Astrocyte of the spinal cord (primary cell): ENCODE results near the gene PDE10A.
A peak's percentile ranks its signal among the peaks of the same experiment; 100 is the strongest.

Source experiments
- DNase-seq: peaks from one replicate; pipeline ENCODE4 v3.0.0; 2011; ENCODE audit warnings: low read depth, low spot score
- H3K4me3 ChIP-seq: 2 replicates; pipeline ENCODE4 v1.5.1; 2011; ENCODE audit warnings: low read depth, mild to moderate bottlenecking, low read length, moderate library complexity
- CTCF ChIP-seq: IDR thresholded peaks from 2 replicates; pipeline ENCODE4 v1.5.1; 2012; ENCODE audit warnings: low read depth, mild to moderate bottlenecking, low read length, inconsistent platforms
- in situ Hi-C: cut with HindIII; loops from 2 replicates; pipeline ENCODE4 v1.10.0; 2017; ENCODE audit warnings: low sequenced_read_pairs

Gene PDE10A

GRCh38 chr6:165663377-165663735, 315 bp upstream of the PDE10A start:
- in situ Hi-C loops, result no loop called here
- DNase-seq, result peak; percentile 47
- H3K4me3 ChIP-seq, result peak overlapping the region; percentile 32
- no peak for TF ChIP-seq CTCF

GRCh38 chr6:165662041-165662748, 846 bp downstream of the PDE10A start:
- H3K4me3 ChIP-seq, result peak overlapping the region; percentile 49
- in situ Hi-C loops, result no loop called here
- DNase-seq, result peak; percentile 28
- no peak for TF ChIP-seq CTCF

GRCh38 chr6:165661664-165662025, 1.4 kb downstream of the PDE10A start:
- TF ChIP-seq CTCF, result no peak
- no peak for DNase-seq
- in situ Hi-C loops, result no loop called here
- H3K4me3 ChIP-seq, result peak overlapping the region; percentile 49

DNA sequence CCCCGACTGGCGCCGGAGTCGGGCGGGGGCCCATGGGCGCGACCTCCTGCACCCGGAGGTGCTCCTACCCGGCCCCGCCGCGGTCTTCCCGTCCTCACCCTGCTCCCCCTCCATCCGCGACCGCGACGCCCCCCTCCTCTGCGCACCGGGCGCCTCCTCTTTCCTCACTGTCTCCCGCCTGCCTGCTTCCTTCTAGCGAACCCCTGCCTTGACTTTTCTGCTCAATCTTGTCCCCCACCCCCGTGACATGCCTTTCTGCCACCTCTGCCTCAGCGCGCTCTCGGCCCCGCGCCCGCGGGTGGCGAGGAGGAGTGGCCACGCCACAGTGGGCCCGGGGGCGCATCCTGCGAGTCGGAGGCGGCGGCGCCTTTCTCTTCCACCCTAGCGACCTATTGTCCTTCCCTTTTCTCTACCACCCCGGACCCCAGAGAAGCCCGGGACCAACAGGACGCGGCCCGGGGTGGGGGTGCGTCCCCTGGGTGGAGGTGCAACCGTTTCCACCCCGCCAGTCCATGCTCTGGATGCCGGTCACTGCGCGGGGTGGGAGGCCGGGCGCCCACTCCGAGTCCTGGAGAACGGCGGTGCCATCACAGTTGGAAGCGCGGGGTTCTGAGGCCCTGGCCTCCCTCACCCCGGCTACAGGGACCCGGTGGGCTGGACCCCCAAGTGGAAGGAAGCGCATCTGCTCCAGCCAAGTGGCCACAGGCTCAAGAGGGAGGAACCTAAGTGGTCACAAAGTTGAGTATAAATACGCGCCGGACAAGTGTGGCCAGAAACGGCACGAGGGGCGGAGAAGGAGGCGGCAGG, 2.0 kb downstream of the PDE10A start:
- peak overlapping the region; percentile 49 for H3K4me3 ChIP-seq
- in situ Hi-C loops, result no loop called here
- no peak for TF ChIP-seq CTCF
- DNase-seq, result peak; percentile 23

GRCh38 chr6:165659945-165660856, 2.8 kb downstream of the PDE10A start:
- in situ Hi-C loops, result no loop called here
- H3K4me3 ChIP-seq, result peak overlapping the region; percentile 39
- TF ChIP-seq CTCF, result no peak
- no peak for DNase-seq

DNA sequence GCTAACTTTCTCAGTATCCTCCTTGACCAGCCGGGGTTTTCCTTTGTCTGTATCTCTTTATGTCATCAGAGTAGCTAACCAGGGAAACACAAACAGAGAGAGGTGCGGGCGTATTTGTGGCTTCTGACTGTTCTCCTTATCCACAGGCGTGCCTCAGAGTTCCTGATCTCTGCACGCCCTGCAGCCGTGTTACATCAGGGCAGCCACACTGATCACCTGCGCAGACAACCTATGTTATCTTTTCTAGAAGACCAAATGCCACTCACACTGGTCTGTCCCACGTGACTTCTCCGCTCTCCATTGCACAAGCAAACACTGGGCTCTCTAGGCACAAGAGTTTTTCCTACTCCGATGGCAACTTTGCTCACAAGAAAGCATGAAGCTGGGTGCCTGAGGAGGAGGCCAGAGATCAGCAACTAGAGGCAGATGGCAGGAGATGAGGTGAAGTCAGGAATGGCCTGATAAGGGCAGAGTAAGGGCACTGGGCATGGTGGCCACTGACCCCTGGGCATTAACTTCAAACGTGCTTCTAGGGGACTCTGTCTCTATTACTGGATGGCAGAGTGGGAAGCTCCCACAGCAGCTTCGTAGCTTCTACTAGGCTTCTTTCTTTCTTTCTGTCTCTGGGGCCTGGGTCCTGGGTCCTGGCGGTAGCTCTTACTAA, 4.5 kb downstream of the PDE10A start:
- in situ Hi-C loops, result no loop called here
- no peak for DNase-seq
- H3K4me3 ChIP-seq, result no peak overlapping the region
- TF ChIP-seq CTCF, result no peak
